Measurements from ENCODE around the gene GNAI2.

DNA sequence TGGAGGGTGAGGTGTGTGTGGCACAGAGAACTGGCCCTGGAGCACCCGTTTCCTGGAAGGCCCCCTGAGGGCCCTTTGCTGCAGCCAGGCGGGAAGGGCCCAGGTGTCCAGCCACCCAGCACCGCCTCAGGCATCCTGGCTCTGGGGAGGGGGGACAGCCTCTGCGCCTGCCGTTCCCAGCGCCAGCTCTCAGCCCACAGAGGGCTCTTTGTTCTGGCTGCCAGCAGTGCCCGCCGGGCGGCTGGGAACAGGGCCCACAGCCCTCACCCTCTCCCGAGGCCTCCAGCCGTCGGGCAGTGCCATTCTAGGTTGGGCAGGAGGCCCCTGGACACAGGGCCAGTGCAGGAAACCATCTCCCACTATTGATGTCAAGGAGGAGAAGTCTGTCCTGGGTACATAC lies 22.6 kb upstream of the GNAI2 start:
- TF ChIP-seq, protein P1, sequence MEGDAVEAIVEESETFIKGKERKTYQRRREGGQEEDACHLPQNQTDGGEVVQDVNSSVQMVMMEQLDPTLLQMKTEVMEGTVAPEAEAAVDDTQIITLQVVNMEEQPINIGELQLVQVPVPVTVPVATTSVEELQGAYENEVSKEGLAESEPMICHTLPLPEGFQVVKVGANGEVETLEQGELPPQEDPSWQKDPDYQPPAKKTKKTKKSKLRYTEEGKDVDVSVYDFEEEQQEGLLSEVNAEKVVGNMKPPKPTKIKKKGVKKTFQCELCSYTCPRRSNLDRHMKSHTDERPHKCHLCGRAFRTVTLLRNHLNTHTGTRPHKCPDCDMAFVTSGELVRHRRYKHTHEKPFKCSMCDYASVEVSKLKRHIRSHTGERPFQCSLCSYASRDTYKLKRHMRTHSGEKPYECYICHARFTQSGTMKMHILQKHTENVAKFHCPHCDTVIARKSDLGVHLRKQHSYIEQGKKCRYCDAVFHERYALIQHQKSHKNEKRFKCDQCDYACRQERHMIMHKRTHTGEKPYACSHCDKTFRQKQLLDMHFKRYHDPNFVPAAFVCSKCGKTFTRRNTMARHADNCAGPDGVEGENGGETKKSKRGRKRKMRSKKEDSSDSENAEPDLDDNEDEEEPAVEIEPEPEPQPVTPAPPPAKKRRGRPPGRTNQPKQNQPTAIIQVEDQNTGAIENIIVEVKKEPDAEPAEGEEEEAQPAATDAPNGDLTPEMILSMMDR (conservative IDR thresholded peaks at IDR 0.05) = no peak
- no peak for TF ChIP-seq EZH2 (IDR thresholded peaks at IDR 0.05; ENCODE audit: low read depth)

Measured in PC-9 (cell line).